BE2C (cell line): ENCODE data around the gene CHSY3.

Experiments used
- DNase-seq: peaks from one replicate; pipeline ENCODE4 v3.0.0-alpha.2; 2020
- H3K27me3 ChIP-seq: fragments of 250-450 bp; sonication (Bioruptor Pico); 2 replicates; pipeline ENCODE4 v1.5.1; 2020; ENCODE audit warnings: mild to moderate bottlenecking
- H3K36me3 ChIP-seq: fragments of 250-450 bp; sonication (Bioruptor Pico); 2 replicates; pipeline ENCODE4 v1.5.1; 2020; ENCODE audit warnings: mild to moderate bottlenecking
- H3K4me1 ChIP-seq: fragments of 250-450 bp; sonication (Bioruptor Pico); 2 replicates; pipeline ENCODE4 v1.5.1; 2020
- H3K4me3 ChIP-seq: 2 replicates; pipeline ENCODE4 v1.5.1; 2011; ENCODE audit warnings: low read depth, low read length
- H3K9me3 ChIP-seq: fragments of 250-450 bp; sonication (Bioruptor Pico); 2 replicates; pipeline ENCODE4 v1.5.1; 2020
- CTCF ChIP-seq: IDR thresholded peaks from 2 replicates; pipeline ENCODE4 v1.5.1; 2012; ENCODE audit warnings: mild to moderate bottlenecking, low read depth, low read length

CHSY3 gene

GRCh38 chr5:129958581-129958980 lies 54.3 kb downstream of the CHSY3 start:
- DNase-seq: no peak
- no peaks in the 10 kb centered on the region for H3K9me3 ChIP-seq
- H3K36me3 ChIP-seq: no peaks in the 10 kb centered on the region
- no peaks in the 10 kb centered on the region for H3K27me3 ChIP-seq
- TF ChIP-seq CTCF: no peak
- no peak overlapping the region for H3K4me3 ChIP-seq
- no peaks in the 10 kb centered on the region for H3K4me1 ChIP-seq

GRCh38 chr5:129960831-129961230 lies 56.6 kb downstream of the CHSY3 start:
- TF ChIP-seq CTCF: no peak
- Histone ChIP-seq H3K9me3 (no peaks in the 10 kb centered on the region), H3K4me1 (no peaks in the 10 kb centered on the region), H3K4me3 (no peak overlapping the region), H3K36me3 (no peaks in the 10 kb centered on the region), H3K27me3 (no peaks in the 10 kb centered on the region)
- DNase-seq: no peak

GRCh38 chr5:129962506-129962905 lies 58.2 kb downstream of the CHSY3 start:
- Histone ChIP-seq H3K9me3 (no peaks in the 10 kb centered on the region), H3K4me1 (no peaks in the 10 kb centered on the region), H3K4me3 (no peak overlapping the region), H3K36me3 (no peaks in the 10 kb centered on the region), H3K27me3 (no peaks in the 10 kb centered on the region)
- TF ChIP-seq CTCF: no peak
- no peak for DNase-seq

GRCh38 chr5:129963359-129963758 lies 59.1 kb downstream of the CHSY3 start:
- no peaks in the 10 kb centered on the region for H3K9me3 ChIP-seq
- H3K36me3 ChIP-seq: no peaks in the 10 kb centered on the region
- no peaks in the 10 kb centered on the region for H3K4me1 ChIP-seq
- H3K4me3 ChIP-seq: no peak overlapping the region
- no peaks in the 10 kb centered on the region for H3K27me3 ChIP-seq
- no peak for DNase-seq
- no peak for TF ChIP-seq CTCF

- H3K9me3 ChIP-seq: no peaks in the 10 kb centered on the region
- H3K4me1 ChIP-seq: no peaks in the 10 kb centered on the region
- no peak for TF ChIP-seq CTCF
- no peaks in the 10 kb centered on the region for H3K27me3 ChIP-seq
- H3K4me3 ChIP-seq: no peak overlapping the region
- DNase-seq: no peak
- H3K36me3 ChIP-seq: no peaks in the 10 kb centered on the region
Observed at GRCh38 chr5:129966071-129966470, 61.8 kb downstream of the CHSY3 start.

- Histone ChIP-seq H3K27me3 (no peaks in the 10 kb centered on the region), H3K9me3 (no peaks in the 10 kb centered on the region), H3K36me3 (no peaks in the 10 kb centered on the region), H3K4me3 (no peak overlapping the region), H3K4me1 (no peaks in the 10 kb centered on the region)
- no peak for DNase-seq
- no peak for TF ChIP-seq CTCF
Observed at GRCh38 chr5:129971714-129972113, 67.4 kb downstream of the CHSY3 start.
